ENCODE results near the gene B4GAT1.
"Not testable (repeated sequence)": the region's sequence is repeated elsewhere in the genome, so short reads cannot be mapped to it uniquely, and the experiment has no call there.

B4GAT1 gene

GRCh38 chr11:66363187-66363601 is 15.8 kb upstream of the B4GAT1 start:
- no peak for DNase-seq (ENCODE audit: low read depth in 2 of 2)

DNA sequence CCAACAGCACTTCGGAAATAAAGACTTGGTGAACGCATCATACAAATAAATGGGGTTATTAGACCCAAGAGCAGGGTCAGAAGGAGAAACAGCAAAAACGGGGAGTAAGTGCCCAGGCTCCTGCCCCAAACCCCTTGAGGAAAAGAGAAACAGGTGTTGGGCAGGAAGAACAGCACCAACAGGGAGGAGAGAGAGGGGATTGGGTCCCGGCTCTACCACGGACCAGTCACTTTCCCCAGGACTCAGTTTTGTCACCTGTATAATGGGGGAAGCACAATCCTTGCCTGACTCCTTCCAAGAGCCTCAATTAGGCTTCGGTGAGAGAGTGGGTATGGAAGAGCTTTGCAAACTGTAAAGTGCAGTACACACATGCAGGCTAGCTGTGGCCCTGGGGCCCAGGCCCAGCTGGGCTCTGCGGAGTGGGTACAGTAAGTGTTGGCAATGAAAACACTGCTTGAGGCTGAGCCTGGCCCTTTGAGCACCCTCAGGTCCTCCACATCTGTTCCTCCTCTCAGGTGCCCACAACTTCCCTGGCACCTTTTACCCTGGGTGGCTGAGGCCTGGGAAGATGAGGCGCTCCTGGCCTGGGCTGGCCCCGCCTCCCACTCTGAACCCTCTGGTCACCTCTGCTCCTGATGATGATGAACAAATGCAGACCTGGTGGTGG is 15.2 kb upstream of the B4GAT1 start:
- DNase-seq (ENCODE audit: low read depth in 2 of 2): no peak

GRCh38 chr11:66361502-66361941 is 14.1 kb upstream of the B4GAT1 start:
- DNase-seq (ENCODE audit: low read depth in 2 of 2): no peak

DNA sequence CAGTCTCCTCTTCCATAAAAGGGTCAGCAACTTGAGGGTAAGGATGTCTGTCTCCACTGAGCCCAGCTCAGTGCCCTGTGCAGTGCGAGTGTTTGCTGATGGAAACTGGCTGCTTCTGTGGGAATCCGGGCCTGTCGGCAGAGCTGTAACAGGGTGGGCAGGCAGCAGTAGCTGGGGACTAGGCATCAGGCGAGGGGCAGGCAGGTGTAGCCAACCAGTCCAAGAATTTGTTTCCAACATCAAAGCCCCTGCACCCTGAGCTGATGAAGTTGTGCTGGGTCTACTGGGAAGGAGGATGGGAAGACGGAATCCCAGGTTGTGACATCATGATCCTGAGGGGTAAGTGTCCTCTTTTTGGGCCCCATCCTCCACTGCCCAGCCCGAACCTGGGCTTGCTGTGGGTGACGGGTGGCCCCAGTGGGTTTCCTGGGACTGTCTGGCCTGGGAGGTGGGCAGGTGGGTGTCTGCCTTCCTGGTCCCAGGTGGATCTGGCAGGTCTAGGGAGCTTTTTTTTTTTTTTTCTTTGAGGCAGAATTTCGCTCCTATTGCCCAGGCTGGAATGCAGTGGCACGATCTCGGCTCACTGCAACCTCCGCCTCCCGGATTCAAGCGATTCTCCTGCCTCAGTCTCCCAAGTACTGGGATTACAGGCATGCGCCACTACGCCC is 13.1 kb upstream of the B4GAT1 start:
- no peak for DNase-seq (ENCODE audit: low read depth in 2 of 2)

- DNase-seq (ENCODE audit: low read depth in 2 of 2): no peak
Measured at GRCh38 chr11:66359662-66360087, 12.2 kb upstream of the B4GAT1 start.

DNA sequence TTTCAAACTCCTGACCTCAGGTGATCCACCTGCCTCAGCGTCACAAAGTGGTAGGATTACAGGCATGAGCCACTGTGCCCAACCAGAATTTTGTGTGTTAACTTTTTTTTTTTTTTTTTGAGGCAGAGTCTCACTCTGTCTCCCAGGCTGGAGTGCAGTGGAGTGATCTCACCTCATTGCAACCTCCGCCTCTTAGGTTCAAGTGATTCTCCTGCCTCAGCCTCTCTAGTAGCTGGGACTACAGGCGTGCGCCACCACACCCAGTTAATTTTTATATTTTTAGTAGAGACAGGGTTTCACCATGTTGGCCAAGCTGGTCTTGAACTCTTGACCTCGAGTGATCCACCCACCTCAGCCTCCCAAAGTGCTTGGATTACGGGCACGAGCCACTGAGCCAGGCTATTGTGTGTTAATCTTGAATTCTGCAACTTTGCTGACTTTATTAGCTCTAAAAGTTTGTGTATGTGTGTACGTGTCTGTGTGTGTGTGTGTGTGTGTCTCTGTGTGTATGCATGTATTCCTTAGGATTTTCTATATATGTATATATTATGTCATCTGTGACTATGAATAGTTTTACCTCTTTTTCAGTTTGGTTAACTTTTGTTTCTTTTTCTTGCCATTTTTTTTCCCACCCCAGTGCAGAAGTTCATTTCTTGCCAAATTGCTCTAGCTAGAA is 3.3 kb upstream of the B4GAT1 start:
- DNase-seq (ENCODE audit: low read depth in 2 of 2): not testable (repeated sequence)

DNA sequence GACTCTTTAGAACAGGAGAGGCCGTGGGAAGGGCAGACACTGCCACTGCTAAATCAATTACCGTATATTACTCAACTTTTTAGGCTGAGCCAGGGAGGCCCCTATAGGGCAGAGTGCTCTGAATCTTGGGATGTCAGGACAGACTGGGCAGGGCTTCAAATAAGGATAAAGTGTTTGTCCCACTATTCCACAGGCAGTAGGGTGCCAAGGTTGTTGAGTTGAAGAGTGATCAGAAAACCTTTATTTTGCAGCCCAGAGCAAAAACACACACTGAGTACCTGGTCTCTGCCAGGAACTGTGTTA is 1.6 kb upstream of the B4GAT1 start:
- no peak for DNase-seq (ENCODE audit: low read depth in 2 of 2)

DNA sequence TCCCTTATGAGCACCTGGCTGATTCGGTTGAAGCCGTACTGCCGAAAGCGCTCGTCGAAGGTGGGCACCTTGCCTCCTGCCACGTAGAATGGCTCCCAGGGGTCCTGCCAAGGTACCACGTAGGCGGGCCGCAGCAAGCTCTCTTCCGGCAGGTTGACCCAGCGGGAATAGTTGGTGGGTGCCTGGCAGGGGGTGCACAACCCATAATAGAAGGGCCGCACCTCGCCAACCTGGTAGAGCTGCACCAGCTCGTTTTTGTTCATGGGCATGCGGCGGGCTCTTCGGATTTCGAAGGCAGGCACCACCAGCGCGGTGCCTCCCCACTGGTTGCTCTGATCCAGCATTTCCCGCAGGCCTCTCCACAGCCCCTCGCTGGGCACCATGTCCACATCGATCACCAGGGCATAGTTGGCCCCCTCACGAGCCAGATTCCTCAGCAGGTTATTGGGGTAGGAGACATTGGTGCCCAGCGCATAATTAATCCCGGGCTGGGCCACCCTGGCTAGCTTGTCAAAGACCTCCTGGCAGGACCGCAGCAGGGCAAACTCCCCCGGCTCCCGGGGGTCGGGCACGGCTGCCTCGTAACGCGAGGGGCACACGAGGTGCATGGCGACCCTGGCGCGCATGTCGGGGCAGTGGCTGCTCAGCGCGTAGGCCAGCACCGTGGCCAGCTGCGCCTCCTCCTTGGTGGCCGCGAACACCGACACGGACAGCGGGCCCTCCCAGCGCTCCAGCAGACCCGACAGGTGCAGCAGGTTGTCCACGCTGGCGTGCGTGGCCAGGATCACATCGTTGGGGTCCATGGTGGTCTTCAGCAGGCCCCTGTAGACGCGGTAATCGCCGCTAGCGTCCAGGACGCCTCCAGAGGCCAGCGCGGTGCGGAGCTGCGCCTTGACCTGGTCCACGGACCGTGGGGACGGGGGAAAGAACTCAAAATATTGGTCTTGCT is 679 bp downstream of the B4GAT1 start:
- DNase-seq (ENCODE audit: low read depth in 2 of 2): no peak

DNA sequence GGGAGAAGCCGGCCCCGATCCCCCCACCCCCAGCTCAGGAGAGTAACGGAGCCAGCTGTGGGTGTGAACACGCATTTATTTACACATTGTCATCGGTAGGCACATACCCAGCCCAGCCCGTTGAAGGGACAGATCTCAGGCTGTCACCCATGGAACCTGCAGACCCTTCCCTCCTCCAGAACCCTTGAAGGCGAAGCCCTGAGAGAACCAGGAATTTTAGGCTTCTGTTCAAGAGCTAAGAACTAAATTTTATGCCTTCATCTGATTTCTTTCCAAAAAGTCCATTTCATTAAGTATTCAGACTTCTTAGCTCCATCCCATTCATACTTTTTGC is 2.1 kb downstream of the B4GAT1 start:
- DNase-seq (ENCODE audit: low read depth in 2 of 2): no peak

DNA sequence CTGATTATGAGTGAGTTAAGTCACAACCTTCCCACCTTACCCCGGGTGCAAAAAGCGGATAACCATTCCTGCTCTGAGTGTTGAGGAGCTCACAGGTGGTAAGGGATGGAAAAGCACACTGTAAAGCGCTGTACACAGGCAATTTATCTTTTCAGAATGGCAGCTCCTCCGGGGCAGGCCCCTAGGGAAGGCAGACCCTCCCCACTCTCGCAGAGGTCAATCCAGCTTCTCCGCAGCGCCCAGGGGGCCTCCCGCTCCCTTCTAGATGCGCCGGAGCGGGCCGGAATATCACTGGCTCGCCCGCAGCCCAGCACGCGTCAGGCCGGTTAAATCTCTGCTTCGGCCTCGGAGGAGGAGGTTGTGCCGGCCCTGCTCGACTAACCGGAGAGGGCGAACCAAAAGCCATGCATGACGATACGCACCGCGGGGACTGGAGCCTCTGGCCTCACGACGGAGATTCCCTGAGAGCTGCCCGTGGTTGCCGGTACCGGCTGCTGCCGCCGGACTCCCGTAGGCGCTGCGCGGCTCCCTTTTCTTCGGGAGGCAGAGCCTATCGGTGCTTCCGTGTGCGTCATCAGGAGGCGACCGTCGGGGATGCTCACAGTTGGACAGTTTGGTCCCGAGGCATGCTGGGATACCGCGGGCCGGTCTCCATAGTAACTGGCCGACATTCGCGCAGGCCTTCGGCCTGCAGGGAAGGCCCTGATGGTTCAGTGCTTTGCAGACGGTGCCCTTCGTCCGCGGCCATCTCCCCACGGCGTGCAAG is 2.7 kb downstream of the B4GAT1 start, which contains the start of gene BRMS1:
Gene BRMS1 (minus strand): TSS at position 555 of the 766 bp plus-strand sequence. CDS start 2,870 bp downstream, outside the sequence.
- DNase-seq (ENCODE audit: low read depth in 2 of 2): peak; percentile 81 to 87

DNA sequence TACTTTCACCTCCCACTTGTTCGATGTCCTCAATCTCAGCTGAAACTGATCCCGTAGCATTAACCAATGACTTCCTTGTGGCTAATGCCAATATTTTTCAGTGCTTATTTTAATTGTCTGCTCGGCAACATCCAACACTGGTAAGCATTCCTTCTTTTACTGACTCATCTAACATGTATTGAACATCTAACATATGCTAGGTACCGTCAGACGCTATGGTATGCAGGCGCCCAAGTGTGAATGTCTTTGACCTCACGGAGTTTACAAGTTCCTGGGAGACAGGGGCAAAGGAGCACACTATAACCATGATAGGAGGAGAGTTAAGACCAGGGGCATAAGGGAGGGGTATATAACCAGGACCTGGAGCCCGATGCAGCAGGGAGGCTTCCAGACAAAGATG is 4.3 kb downstream of the B4GAT1 start:
- no peak for DNase-seq (ENCODE audit: low read depth in 2 of 2)

GRCh38 chr11:66341502-66342126 is 5.8 kb downstream of the B4GAT1 start:
- no peak for DNase-seq (ENCODE audit: low read depth in 2 of 2)

DNA sequence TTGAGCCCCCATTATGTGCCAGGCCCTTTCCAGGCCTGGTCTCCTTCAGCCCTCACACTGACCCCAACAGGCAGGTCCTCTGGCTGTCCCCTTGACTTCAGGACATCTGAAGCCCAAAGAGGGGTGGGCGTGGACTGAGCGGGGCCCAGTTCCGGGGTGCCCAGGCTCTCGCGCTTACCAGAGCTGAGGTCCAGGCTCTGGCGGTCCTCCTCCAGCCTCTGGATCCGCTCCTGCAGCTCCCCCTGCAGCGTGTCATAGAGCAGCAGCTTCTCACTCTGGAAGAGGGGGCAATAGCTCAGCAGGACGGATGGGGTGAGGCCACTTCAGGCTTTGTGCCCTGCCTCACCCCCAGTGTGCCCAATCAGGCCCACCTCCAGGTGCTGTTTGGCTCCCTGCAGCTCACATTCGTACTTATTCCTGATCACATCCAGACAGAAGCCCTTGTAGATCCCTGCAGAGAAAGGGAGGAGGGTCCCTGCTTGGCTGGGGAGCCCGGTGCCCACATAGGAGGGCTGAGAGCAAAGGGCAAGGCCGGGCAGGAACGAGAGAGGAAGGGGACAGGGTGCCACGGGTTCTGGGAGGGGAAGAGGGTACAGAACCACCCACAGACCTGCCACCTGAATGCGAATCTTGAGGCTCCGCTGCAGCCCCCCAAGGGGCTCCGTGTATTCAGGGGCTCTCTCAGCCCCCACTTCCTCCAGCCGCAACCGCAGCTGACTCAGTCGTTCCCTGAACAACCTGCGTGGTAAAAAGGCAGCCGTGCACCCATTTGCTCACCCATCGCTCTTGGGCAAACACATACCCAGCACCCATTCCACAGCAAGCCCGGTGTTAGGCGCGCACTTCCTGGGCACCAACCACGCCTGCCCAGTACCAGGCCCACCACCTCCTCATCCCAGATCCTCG is 6.6 kb downstream of the B4GAT1 start:
- no peak for DNase-seq (ENCODE audit: low read depth in 2 of 2)

DNA sequence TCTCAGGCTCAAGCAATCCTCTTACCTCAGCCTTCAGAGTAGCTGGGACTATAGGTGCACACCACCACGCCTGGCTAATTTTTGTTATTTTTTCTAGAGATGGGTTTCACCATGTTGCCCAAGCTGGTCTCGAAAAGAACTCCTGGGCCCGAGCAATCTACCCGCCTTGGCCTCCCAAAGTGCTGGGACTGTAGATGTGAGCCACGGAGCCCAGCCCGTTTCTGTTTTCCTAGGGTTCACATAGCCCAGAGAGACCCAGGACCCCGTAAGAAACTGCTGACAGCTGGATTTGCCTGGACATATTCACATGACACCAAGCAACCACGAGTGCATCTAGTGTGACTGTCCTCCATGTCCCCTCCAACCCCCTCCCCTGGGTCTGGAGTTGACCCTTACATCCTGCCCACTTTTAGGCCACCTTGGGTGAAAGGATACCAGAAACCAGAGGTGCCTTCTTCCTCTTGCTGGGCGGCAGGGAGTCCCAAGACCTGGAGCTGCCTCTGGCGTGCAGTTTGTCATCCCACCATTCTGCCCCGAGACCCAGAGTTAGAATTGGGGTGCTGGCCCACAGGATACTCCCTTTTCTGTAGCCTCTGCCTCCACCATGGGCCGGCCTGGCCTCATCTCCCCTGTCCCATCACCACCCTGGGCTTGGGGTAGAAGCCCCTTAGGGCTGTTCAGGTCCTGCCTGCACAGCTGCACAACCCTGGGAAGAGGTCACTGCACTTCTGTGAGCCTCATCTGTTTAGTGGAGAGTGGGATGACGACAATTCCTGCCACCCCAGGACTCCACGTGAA is 7.5 kb downstream of the B4GAT1 start:
- no peak for DNase-seq (ENCODE audit: low read depth in 2 of 2)

DNA sequence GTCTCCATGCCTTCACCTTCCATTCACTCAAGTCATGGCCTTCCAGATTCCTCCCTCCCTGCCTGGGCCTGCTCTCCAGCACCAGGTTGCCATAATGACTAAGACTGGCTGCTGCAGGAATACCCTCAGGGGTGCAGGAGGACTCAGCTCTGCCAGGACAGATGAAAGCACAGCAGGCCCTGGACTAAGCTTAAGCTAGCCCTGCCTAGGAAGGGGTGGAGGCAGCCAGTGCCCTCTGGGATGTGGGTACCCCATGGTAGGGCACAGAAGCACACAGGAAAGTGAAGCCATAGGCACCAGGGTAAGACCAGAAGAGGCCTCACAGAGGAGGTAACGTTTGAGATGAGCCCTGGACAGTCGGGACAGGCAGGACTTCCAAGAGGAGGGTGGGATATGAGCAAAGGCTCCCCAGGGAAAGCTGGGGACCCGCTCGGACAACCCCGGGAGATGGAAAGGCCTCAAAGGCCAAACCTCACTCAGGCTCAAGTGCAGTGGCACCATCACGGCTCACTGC is 8.2 kb downstream of the B4GAT1 start:
- no peak for DNase-seq (ENCODE audit: low read depth in 2 of 2)

- no peak for DNase-seq (ENCODE audit: low read depth in 2 of 2)
Measured at GRCh38 chr11:66338276-66339161, 8.9 kb downstream of the B4GAT1 start.

GRCh38 chr11:66337103-66337899 is 10.1 kb downstream of the B4GAT1 start:
- no peak for DNase-seq (ENCODE audit: low read depth in 2 of 2)
